Gastroesophageal sphincter (tissue), 3 donors: ENCODE measurements around the gene ROR1.

Experiments used
- EP300 ChIP-seq: sonication (generic); formaldehyde crosslinking; IDR thresholded peaks from one replicate; pipeline ENCODE4 v1.6.1; 2017; ENCODE audit warnings: antibody characterized with exemption, mild to moderate bottlenecking
- POLR2AphosphoS5 ChIP-seq: sonication (generic); formaldehyde crosslinking; IDR thresholded peaks from one replicate; pipeline ENCODE4 v1.6.1; 2017; ENCODE audit warnings: antibody characterized with exemption
- TF ChIP-seq, protein P1 (sequence below), 4 experiments: fragments of 200-600 bp in 2 of 4; fragments of 450-650 bp in 2 of 4; sonication (generic) in 1 of 4; IDR thresholded peaks; one replicate each; pipeline ENCODE4 v1.5.1; 2017 to 2019; ENCODE audit warnings: antibody characterized with exemption in 4 of 4, mild to moderate bottlenecking in 2 of 4, moderate library complexity in 2 of 4

DNA sequence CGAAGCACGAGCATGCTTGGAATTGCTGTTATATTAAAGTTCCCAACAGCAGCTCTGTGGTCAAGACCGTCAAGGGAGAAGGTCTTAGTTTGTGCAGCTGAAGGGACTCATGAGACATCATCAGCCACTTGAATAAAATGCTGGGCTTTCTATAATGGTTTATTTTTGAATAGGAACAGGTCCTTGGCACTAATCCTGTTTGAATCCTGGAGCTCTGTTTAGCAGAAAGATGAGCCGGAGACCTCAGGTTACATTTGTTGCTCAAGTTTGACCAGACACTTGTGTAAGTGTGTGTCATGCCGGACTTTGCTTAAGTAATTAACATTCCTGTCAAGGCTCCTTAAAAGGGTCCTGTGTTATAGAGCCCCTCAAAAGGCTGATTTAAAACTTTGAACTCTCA, 186.5 kb downstream of the ROR1 start:
- TF ChIP-seq, protein P1, sequence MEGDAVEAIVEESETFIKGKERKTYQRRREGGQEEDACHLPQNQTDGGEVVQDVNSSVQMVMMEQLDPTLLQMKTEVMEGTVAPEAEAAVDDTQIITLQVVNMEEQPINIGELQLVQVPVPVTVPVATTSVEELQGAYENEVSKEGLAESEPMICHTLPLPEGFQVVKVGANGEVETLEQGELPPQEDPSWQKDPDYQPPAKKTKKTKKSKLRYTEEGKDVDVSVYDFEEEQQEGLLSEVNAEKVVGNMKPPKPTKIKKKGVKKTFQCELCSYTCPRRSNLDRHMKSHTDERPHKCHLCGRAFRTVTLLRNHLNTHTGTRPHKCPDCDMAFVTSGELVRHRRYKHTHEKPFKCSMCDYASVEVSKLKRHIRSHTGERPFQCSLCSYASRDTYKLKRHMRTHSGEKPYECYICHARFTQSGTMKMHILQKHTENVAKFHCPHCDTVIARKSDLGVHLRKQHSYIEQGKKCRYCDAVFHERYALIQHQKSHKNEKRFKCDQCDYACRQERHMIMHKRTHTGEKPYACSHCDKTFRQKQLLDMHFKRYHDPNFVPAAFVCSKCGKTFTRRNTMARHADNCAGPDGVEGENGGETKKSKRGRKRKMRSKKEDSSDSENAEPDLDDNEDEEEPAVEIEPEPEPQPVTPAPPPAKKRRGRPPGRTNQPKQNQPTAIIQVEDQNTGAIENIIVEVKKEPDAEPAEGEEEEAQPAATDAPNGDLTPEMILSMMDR (IDR thresholded peaks at IDR 0.05): no peak
- TF ChIP-seq POLR2AphosphoS5: no peak
- no peak for TF ChIP-seq EP300
